Stomach smooth muscle (tissue), 2 donors: Measurements from ENCODE around the gene SNX8.
A peak's percentile ranks its signal among the peaks of the same experiment; 100 is the strongest.
"Not testable (repeated sequence)": the region's sequence is repeated elsewhere in the genome, so short reads cannot be mapped to it uniquely, and the experiment has no call there.

Experiments used
- H3K27ac ChIP-seq: one replicate; pipeline ENCODE4 v1.7.0; 2013; ENCODE audit warnings: mild to moderate bottlenecking, low read length, inconsistent platforms
- H3K27me3 ChIP-seq, 2 donors: one replicate each; pipeline ENCODE4 v1.7.0; 2013; ENCODE audit warnings: low read length in 2 of 2; ENCODE audit not compliant: insufficient read depth in 2 of 2, control insufficient read depth in 1 of 2
- H3K36me3 ChIP-seq, 2 donors: one replicate each; pipeline ENCODE4 v1.7.0; 2013; ENCODE audit warnings: low read length in 2 of 2; ENCODE audit not compliant: control insufficient read depth in 2 of 2, insufficient read depth in 2 of 2
- H3K4me1 ChIP-seq: one replicate; pipeline ENCODE4 v1.7.0; 2013; ENCODE audit warnings: low read length; ENCODE audit not compliant: control insufficient read depth, insufficient read depth
- H3K4me3 ChIP-seq, 2 donors: one replicate each; pipeline ENCODE4 v1.7.0; 2013; ENCODE audit warnings: low read length in 2 of 2
- H3K9ac ChIP-seq, 2 donors: one replicate each; pipeline ENCODE4 v1.7.0; 2013; ENCODE audit warnings: low read length in 2 of 2, mild to moderate bottlenecking in 1 of 2
- H3K9me3 ChIP-seq, 2 donors: one replicate each; pipeline ENCODE4 v1.7.0; 2013; ENCODE audit warnings: low read length in 2 of 2; ENCODE audit not compliant: control insufficient read depth in 2 of 2
- donor health status: healthy.
- donor health status: Pancreatic carcinoma.

SNX8 gene

DNA sequence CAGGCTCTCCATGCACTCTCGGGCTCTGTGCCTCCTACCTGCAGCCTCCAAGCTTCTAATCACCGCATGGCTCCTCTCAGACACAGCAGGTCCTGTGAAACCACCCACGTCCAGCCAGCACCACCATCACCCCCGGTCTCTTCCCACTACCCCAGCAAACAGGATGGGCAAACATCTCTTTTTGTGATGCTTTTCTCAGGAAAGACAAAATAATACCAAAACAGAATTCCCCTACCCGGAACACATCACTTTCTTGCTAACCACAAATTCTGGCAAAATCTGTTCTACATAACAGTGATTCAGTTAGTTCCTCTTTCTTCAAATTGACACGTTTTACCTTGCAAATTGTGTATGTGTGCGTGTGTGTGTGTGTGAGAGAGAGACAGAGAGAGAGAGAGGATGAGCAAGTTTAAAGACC lies 6.5 kb downstream of the SNX8 start:
- Histone ChIP-seq H3K9ac (no peak overlapping the region), H3K9me3 (no peaks in the 10 kb centered on the region), H3K27ac (no peak overlapping the region), H3K4me3 (no peak overlapping the region), H3K36me3 (peaks cover 0 to 2% of the 10 kb centered on the region in 2 donors), H3K27me3 (no peaks in the 10 kb centered on the region), H3K4me1 (peaks cover 4% of the 10 kb centered on the region)

DNA sequence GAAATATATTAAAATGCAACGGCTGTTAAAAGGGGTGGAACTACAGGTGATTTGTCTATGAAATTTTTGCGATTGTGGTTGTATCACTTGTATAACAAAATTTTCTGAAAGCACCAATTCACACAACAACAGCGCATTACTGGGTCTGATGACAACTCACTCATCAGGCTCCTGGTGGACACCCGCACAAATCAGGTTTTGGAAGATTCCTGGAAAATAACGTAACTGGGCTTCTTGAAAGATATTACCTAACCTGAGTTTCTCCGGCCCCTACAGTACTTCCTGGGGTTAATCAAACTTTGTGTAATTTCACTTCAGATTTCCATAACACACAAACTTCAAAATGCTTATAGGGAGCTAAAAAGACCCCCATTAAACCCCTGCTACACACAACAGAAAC lies 7.6 kb downstream of the SNX8 start:
- Histone ChIP-seq H3K36me3 (peaks cover 0 to 2% of the 10 kb centered on the region in 2 donors), H3K4me3 (no peak overlapping the region), H3K9ac (no peak overlapping the region), H3K4me1 (no peaks in the 10 kb centered on the region), H3K27ac (no peak overlapping the region), H3K27me3 (no peaks in the 10 kb centered on the region), H3K9me3 (no peaks in the 10 kb centered on the region)

- not testable (repeated sequence) for H3K9ac ChIP-seq, H3K27me3 ChIP-seq, H3K36me3 ChIP-seq, H3K9me3 ChIP-seq, H3K27ac ChIP-seq, H3K4me3 ChIP-seq, H3K4me1 ChIP-seq
Measured at GRCh38 chr7:2305258-2305657, 9.0 kb downstream of the SNX8 start.

- not testable (repeated sequence) for H3K4me3 ChIP-seq, H3K27me3 ChIP-seq, H3K4me1 ChIP-seq
Measured at GRCh38 chr7:2303520-2303919, 10.7 kb downstream of the SNX8 start.

GRCh38 chr7:2302743-2303397 lies 11.4 kb downstream of the SNX8 start:
- H3K4me1 ChIP-seq, H3K4me3 ChIP-seq, H3K36me3 ChIP-seq, H3K9ac ChIP-seq, H3K9me3 ChIP-seq, H3K27ac ChIP-seq, H3K27me3 ChIP-seq: not testable (repeated sequence)

More at GRCh38 chr7:2303520-2303919, 10.7 kb downstream of the SNX8 start:
- not testable (repeated sequence) for H3K27ac ChIP-seq, H3K36me3 ChIP-seq, H3K9me3 ChIP-seq, H3K9ac ChIP-seq

GRCh38 chr7:2301511-2301863 lies 12.8 kb downstream of the SNX8 start:
- Histone ChIP-seq H3K9ac (no peak overlapping the region), H3K9me3 (no peaks in the 10 kb centered on the region), H3K4me3 (no peak overlapping the region), H3K27me3 (no peaks in the 10 kb centered on the region), H3K4me1 (no peaks in the 10 kb centered on the region), H3K27ac (no peak overlapping the region), H3K36me3 (no peaks in the 10 kb centered on the region)

DNA sequence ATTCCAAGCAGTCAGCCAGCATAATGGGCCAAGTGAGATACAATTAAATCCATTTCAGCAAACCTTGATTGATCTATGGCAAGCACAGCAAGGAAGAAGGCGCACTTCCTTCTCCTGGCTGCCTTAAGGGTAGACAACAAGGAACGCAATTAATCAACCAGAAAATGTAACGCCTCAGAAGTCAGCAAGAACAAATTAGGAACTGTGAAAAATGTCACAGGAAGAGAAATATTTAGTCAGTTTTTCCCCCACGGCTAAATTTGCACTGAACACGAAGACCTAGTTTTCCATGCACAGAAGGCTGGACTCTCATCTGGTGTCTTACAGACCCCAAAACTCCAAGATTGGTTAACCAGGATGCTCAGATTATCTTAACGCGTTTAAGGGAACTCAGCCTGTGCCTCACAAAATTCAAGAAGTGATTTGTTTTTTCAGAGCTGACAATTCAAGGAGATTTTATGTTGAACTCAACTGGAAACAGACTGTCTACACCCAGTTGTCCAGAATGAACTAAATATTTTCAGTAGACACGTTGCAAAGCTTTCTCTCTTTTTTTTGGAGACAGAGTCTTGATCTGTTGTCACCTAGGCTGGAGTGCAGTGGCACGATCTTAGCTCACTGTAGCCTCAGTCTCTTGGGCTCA lies 14.2 kb downstream of the SNX8 start:
- Histone ChIP-seq H3K9ac (no peak overlapping the region), H3K27ac (no peak overlapping the region), H3K27me3 (no peaks in the 10 kb centered on the region), H3K9me3 (no peaks in the 10 kb centered on the region), H3K4me1 (no peaks in the 10 kb centered on the region), H3K36me3 (no peaks in the 10 kb centered on the region), H3K4me3 (peak overlapping the region in 1 of 2 donors; percentile 15)

- no peak overlapping the region for H3K27ac ChIP-seq
- H3K4me3 ChIP-seq: no peak overlapping the region
- no peaks in the 10 kb centered on the region for H3K27me3 ChIP-seq
- no peak overlapping the region for H3K9ac ChIP-seq
- no peaks in the 10 kb centered on the region for H3K36me3 ChIP-seq
- H3K9me3 ChIP-seq: no peaks in the 10 kb centered on the region
- H3K4me1 ChIP-seq: no peaks in the 10 kb centered on the region
Measured at GRCh38 chr7:2299131-2299829, 15.0 kb downstream of the SNX8 start.

GRCh38 chr7:2296832-2297231 lies 17.4 kb downstream of the SNX8 start:
- H3K27ac ChIP-seq: no peak overlapping the region
- no peaks in the 10 kb centered on the region for H3K4me1 ChIP-seq
- H3K9ac ChIP-seq: no peak overlapping the region
- no peaks in the 10 kb centered on the region for H3K36me3 ChIP-seq
- H3K9me3 ChIP-seq: no peaks in the 10 kb centered on the region
- no peaks in the 10 kb centered on the region for H3K27me3 ChIP-seq
- H3K4me3 ChIP-seq: no peak overlapping the region

DNA sequence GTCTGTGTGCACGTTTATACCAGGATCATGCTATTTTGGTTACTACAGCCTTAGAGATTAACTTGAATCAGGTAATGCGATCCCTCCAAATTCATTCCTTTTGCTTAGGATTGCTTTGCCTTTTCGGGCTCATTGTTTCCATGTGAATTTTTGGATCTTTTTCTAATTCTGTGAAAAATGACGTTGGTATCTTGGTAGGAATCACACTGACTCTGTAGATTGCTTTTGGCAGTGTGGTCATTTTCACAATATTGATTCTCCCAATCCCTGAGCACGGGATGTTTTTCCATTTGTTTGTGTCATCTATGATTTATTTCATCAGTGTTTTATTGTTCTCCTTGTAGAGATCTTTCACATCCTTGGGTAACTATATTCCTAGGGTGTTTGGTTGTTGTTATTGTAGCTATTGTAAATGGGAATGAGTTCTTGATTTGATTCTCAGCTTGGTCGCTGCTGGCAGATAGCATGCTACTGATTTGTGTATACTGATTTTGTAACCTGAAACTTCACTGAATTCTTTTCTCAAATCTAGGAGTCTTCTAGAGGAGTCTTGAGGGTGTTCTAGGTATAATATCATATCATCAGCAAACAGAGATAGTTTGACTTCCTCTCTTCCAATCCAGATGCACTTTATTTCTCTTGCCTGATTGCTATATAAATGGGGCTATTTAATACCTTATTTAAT lies 18.2 kb downstream of the SNX8 start:
- no peak overlapping the region for H3K9ac ChIP-seq
- H3K27me3 ChIP-seq: no peaks in the 10 kb centered on the region
- no peaks in the 10 kb centered on the region for H3K4me1 ChIP-seq
- no peak overlapping the region for H3K4me3 ChIP-seq
- H3K9me3 ChIP-seq: no peaks in the 10 kb centered on the region
- no peak overlapping the region for H3K27ac ChIP-seq
- H3K36me3 ChIP-seq: no peaks in the 10 kb centered on the region
